ENCODE measurements around the gene TRERF1.

TRERF1 gene

DNA sequence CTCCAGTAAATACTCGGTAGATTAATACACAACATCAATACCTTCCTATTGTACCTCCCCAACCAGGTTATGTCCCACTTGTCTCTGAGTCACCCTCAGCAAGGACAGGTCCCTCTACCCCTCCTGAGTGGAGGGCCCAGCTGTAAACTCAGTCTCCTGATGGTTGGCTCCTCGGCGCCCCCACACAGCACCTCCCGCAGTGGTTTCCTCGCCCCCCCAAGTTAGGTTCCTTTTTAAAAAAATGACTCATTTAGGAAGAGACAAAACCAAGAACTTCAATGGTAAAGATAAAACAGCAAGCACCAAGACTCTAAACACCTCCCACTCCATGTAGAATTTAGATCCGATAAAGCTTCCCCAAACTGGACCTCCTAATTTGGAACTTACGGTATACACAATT is 83.5 kb downstream of the TRERF1 start:
- DNase-seq (ENCODE audit: low read depth), result no peak
- H3K4me3 ChIP-seq (ENCODE audit: low read depth, low read length), result no peak overlapping the region
- in situ Hi-C loops (cut with HindIII; ENCODE audit: low sequenced_read_pairs), result no loop called here
- TF ChIP-seq, protein P1, sequence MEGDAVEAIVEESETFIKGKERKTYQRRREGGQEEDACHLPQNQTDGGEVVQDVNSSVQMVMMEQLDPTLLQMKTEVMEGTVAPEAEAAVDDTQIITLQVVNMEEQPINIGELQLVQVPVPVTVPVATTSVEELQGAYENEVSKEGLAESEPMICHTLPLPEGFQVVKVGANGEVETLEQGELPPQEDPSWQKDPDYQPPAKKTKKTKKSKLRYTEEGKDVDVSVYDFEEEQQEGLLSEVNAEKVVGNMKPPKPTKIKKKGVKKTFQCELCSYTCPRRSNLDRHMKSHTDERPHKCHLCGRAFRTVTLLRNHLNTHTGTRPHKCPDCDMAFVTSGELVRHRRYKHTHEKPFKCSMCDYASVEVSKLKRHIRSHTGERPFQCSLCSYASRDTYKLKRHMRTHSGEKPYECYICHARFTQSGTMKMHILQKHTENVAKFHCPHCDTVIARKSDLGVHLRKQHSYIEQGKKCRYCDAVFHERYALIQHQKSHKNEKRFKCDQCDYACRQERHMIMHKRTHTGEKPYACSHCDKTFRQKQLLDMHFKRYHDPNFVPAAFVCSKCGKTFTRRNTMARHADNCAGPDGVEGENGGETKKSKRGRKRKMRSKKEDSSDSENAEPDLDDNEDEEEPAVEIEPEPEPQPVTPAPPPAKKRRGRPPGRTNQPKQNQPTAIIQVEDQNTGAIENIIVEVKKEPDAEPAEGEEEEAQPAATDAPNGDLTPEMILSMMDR (IDR thresholded peaks at IDR 0.05; ENCODE audit: low read depth, low read length, missing control alignments), result no peak

DNA sequence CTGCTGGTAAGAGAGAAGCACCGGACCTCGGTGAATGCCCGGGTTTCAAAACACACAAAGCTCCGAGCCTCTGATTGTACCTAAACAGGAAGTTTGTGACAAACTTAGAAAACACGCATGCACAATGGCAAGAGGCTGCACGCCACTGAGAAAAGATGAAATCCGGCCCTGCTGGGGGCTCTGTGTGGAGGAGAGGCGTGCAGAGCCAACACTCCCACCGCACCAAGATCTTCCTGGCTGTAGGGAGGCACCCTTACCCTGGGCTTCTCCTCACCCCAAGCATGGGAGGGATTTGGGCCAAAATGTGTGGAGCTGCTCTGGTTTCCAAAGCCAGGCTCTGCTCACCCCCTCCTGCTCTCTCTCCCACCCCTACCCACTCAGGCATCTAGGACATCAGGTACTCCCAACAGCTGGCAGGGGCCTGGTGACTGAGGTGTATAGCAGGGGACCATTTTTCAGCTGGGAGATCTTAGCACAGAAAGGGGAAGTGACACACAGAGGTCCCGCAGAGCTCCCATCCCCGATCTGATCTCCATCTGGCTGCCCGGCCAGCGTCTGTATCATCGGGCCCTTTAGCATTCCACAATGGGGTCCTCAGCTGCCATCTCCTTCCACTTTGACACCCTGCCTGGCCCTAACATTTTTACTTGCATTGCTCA is 84.2 kb downstream of the TRERF1 start:
- no peak for DNase-seq (ENCODE audit: low read depth)
- in situ Hi-C loops (cut with HindIII; ENCODE audit: low sequenced_read_pairs), result no loop called here
- no peak overlapping the region for H3K4me3 ChIP-seq (ENCODE audit: low read depth, low read length)
- TF ChIP-seq, protein P1 (IDR thresholded peaks at IDR 0.05; ENCODE audit: low read depth, low read length, missing control alignments), result no peak

DNA sequence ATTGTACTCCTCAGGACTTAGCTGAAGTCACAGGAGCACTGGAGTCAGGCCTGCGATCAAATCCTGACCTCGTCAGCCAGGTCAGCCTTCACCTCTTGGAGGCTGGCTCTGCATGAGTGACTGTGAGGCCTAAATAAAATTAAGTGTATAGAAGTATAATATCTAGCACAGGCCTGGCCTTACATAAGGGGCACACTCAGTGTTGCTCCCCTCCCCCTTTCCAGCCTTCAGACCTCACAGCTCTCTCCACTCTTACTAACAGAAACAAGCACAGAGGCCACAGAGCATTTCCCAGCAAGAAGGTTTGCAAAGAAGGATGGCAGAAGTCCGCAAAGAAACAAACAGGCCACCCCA is 84.8 kb downstream of the TRERF1 start:
- TF ChIP-seq, protein P1 (IDR thresholded peaks at IDR 0.05; ENCODE audit: low read depth, low read length, missing control alignments), result no peak
- in situ Hi-C loops (cut with HindIII; ENCODE audit: low sequenced_read_pairs), result no loop called here
- DNase-seq (ENCODE audit: low read depth), result no peak
- no peak overlapping the region for H3K4me3 ChIP-seq (ENCODE audit: low read depth, low read length)

DNA sequence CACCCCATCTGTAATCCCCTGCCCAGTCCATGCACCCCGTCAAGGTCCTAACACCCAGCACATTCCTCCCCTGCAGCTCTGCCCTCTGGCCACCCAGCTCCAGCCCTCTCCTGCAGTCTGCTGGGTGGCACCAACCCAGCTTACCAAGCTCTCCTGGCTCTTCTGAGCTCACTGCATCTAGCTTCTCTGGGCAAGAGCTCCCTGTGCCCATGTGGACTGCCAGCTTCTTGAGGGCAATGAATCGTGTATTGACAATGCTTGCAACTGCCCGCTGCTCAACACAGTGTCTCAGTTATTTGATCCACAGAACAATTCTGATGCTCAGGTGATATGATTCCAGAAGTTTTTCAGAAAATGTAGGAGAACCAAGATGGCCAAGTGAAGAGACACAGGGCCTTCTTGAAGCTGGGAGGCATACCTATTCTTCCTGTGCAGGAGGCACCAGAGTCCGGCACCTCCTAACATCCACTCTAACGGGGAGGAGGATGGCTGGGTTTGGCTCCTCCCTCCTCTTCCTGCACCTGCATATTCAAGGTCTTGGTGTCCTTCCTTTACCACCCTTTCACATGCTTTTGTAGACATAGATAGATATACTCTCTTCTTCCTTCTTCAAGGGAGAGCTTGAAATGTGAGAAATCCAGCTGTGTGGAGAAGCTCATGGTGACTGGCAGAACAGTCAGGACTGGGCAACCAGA is 85.6 kb downstream of the TRERF1 start:
- in situ Hi-C loops (cut with HindIII; ENCODE audit: low sequenced_read_pairs), result no loop called here
- DNase-seq (ENCODE audit: low read depth), result no peak
- H3K4me3 ChIP-seq (ENCODE audit: low read depth, low read length), result no peak overlapping the region
- TF ChIP-seq, protein P1 (IDR thresholded peaks at IDR 0.05; ENCODE audit: low read depth, low read length, missing control alignments), result no peak

DNA sequence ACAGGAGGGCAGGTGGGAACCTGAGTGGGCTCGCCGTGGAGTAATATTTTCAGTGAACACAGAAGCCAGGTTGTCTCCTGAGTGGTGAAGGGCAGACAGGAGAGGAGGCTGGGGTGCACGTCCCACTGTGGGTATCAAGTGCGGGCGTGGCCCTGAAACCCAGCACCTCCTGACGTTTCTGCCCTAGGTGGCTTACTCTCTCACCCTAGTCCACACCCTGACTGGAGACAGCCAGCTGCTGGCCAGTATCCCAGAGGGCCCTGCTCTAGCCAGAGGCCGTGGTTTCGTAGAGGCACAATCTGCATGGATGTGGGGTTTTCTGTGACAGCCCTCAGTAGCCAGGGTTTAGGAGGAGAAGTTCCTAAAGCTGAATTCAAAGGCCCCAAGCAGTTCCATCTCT is 86.7 kb downstream of the TRERF1 start:
- TF ChIP-seq, protein P1 (IDR thresholded peaks at IDR 0.05; ENCODE audit: low read depth, low read length, missing control alignments), result no peak
- in situ Hi-C loops (cut with HindIII; ENCODE audit: low sequenced_read_pairs), result no loop called here
- no peak for DNase-seq (ENCODE audit: low read depth)
- H3K4me3 ChIP-seq (ENCODE audit: low read depth, low read length), result no peak overlapping the region

DNA sequence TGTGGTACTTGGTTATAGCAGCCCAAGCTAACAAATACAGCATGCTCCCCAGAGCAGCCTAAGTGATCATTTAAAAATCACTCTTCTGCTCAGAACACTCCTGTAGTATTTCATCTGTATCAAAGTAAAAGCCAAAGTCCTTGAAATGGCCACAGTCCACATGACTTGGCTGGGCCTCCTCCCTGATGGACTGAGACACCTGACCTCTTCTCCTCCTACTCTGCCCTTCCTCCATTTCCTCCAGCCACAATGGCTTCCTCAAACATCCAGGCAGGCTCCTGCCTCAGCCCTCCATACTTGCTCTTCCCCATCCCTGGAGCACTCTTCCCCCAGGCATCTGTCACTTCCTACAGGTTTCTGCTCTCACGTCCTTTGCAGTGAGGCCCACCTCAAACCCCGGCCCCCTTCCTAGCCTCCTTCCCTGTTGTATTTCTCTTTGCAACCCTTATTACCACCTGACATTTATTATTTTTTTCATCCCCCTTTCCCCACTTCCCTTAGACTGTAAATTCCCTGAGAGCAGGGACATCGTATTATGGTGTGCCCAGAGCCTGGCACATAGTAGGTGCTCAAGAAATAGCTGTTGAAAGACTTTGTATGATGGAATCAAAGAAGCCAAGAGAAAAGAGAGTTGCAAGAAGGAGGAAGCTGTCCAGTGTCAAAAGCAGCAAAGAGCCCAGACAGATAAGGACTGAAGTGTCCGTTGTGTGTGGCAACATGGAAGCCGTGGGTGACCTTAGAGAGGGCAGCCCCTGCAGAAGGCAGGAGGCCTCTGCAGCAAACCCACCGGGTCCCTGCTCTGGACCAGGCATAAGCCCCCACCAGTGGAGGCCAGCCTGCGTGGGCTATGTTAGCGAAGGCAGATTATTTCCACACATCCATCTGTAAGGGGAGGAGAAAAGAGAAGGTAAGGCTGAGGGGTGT is 87.5 kb downstream of the TRERF1 start:
- TF ChIP-seq, protein P1 (IDR thresholded peaks at IDR 0.05; ENCODE audit: low read depth, low read length, missing control alignments), result no peak
- H3K4me3 ChIP-seq (ENCODE audit: low read depth, low read length), result no peak overlapping the region
- in situ Hi-C loops (cut with HindIII; ENCODE audit: low sequenced_read_pairs), result no loop called here
- no peak for DNase-seq (ENCODE audit: low read depth)
